Sigmoid colon (tissue), 4 donors: ENCODE results near the gene ROBO1.

Experiments used
- POLR2A ChIP-seq, 2 donors: fragments of 450-650 bp; IDR thresholded peaks; one replicate each; pipeline ENCODE4 v1.6.1; 2016; ENCODE audit warnings: antibody characterized with exemption in 2 of 2, mild to moderate bottlenecking in 2 of 2, moderate library complexity in 2 of 2
- POLR2AphosphoS5 ChIP-seq, 4 donors: sonication (generic); formaldehyde crosslinking; IDR thresholded peaks; one replicate each; pipeline ENCODE4 v1.6.1; 2017; ENCODE audit warnings: antibody characterized with exemption in 4 of 4
- TF ChIP-seq, protein P1 (sequence below), 4 experiments: fragments of 450-650 bp in 3 of 4; fragments of 200-600 bp in 1 of 4; IDR thresholded peaks; one replicate each; pipeline ENCODE4 v1.5.1; 2016 to 2019; ENCODE audit warnings: antibody characterized with exemption in 4 of 4, mild to moderate bottlenecking in 3 of 4, moderate library complexity in 2 of 4

DNA sequence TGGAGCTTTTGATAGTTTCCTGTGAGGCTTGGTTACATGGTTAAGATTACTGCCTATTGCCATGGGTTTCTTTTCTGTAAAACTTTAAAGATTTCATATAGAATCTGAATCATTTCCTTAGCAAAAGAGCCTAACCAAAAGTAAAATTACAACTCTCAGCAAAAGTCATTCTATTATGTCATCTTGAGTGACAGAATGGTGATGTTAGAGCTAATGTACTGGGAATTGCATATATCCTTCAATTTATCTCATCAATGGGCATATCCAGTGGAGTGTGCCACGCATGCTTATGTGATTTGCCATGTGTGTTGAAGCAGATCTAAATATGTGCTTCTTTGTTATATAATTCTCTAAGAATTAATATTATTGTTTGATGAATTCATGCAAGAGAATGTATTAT lies 212.1 kb downstream of the ROBO1 start:
- TF ChIP-seq POLR2AphosphoS5 (IDR thresholded peaks at IDR 0.05) = no peak
- TF ChIP-seq POLR2A (IDR thresholded peaks at IDR 0.05) = no peak
- TF ChIP-seq, protein P1, sequence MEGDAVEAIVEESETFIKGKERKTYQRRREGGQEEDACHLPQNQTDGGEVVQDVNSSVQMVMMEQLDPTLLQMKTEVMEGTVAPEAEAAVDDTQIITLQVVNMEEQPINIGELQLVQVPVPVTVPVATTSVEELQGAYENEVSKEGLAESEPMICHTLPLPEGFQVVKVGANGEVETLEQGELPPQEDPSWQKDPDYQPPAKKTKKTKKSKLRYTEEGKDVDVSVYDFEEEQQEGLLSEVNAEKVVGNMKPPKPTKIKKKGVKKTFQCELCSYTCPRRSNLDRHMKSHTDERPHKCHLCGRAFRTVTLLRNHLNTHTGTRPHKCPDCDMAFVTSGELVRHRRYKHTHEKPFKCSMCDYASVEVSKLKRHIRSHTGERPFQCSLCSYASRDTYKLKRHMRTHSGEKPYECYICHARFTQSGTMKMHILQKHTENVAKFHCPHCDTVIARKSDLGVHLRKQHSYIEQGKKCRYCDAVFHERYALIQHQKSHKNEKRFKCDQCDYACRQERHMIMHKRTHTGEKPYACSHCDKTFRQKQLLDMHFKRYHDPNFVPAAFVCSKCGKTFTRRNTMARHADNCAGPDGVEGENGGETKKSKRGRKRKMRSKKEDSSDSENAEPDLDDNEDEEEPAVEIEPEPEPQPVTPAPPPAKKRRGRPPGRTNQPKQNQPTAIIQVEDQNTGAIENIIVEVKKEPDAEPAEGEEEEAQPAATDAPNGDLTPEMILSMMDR (IDR thresholded peaks at IDR 0.05) = no peak
